GM21786 (cell line): ENCODE data around the gene DCDC2C.
"Not testable (repeated sequence)": the region's sequence is repeated elsewhere in the genome, so short reads cannot be mapped to it uniquely, and the experiment has no call there.

ENCODE experiments used
- ATAC-seq: cut with Tn5 transposase; IDR thresholded peaks from one replicate; pipeline ENCODE4 v1.9.1; 2021; ENCODE audit not compliant: unreplicated experiment

The DCDC2C gene, protein sequence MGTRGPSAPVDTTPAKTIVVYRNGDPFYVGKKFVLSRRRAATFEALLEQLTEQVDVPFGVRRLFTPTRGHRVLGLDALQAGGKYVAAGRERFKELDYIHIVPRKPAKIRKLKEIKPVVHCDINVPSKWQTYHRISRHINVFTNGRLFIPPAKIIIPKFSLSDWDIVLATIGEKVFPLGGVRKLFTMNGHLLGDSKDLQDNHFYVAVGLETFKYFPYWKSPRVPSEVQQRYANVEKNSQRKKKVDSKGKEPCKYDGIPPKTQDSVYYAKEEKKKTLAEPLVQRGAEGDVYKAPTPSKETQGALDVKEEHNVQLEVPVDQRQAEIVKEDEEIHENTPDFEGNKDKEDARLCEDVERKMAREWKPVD

DNA sequence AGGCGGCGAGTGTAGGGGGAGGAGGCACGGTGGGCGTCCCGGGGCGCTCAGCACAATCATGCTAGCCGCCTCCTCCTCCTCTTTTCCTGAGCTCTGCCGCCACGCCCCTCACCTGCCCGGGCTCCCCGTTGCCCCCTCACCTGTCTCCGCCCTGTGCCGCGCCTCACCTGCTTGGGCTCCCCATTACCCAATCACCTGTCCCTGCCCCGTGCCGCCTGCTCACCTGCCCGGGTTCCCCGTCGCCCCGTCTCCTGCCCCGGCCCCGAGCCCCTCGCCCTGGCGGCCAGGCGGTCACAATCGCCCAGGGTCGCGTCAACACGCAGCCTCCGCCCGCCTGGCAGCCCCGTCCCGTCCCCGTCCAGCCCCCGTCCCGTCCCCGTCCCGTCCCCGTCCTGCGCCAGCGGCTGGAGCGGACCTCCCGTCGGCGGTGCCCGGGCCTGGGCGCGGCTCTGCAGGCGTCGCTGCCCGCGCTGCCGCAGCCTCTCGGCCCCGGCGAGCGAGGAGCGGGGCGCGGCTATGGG lies at the start of gene DCDC2C:
TSS of gene DCDC2C (plus strand) at position 340 of the 521 bp plus-strand sequence. CDS start at position 517, 177 bp downstream.
- ATAC-seq, result no peak

DNA sequence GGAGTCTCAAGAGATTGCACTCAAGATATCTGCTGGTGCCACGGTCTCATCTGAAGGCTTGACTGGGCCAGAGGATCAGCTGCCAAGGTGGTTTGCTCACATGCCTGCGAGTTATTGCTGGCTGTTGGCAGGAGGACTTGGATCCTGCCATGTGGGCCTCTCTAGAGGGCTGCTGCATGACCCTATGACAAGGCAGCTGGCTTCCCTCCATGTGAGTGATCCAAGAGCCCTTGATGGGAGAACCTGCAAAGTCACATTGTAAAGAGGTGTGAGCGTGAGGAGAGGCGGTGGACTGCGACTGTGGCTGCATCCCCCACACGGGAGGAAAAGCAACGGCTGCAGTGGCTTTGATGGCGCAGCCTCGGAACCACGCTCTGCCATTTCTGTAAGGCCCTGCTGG lies 49.4 kb upstream of the DCDC2C start:
- no peak for ATAC-seq

DNA sequence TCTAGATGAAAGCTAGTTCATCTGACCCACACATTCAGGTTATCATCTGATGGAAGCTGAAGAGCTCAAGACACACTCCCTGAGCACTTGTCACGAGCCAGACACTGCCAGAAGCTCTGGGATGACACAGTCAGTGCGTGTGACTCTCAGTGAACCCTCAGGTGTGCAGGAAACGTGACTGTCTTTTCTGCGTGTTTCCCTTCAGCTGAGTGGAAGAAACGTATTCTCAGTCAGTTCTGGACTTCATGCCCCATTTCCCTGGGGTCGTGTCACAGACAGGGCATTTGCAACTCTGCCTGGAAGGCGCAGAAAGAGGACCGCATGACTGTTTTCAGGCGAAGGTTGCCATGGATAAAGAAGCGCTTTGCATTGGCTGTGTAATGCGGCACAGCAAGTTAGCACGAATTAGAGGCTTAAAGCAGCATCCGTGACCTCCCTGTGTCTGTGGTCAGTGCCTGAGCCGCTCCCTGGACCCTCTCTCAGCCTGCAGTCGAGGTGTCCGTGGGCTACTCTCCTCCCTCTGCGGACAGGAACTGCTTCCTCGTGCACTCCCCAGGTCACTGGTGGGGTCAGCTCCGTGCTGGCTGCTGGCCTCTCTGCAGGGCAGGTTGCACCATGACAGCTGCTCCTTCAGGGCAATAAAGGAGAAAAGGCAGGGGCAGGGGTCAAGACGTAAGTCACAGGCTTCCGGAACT lies 48.7 kb upstream of the DCDC2C start:
- ATAC-seq, result no peak

DNA sequence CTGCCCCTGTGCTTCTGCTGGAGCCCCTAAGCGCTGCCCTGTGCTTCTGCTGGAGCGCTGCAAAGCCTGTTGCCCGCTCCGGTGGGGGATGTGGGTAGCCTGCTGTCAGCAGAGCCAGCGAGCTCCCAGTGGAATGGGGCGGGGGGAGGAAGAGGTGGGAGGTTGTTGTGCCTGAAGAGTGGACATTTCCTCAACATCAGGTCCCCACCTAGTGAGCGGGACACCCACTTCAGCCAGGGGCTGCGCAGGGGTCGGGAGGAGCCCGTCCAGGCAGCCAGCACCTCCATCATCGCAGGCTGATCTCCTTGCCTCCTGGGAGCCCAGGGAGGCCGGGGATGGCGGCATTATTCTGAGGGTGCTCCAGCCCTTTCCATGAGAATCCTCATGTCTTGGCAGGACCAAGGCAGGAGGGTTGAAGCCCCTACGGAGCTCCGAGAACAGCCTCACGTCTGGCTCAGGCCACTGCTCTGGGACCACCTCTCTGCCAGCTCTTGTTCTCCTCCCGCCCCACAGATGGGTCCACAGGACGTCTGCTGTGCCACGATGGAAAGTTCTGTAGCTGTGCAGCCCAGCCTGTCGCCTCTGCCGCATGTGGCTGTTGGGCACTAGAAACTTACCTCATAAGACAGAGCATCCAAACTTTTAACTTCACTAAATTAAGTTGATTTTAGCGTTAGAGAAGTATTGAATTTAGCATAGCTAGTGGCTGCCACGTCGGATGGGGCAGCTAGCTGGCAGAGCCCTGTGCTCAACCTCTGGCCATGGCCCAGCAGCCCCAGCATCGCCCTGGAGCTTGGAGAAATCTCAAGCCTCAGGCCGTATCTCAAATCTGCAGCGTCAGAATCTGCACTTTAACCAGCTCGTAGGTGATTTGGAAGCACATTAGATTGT lies 47.3 kb upstream of the DCDC2C start:
- no peak for ATAC-seq

DNA sequence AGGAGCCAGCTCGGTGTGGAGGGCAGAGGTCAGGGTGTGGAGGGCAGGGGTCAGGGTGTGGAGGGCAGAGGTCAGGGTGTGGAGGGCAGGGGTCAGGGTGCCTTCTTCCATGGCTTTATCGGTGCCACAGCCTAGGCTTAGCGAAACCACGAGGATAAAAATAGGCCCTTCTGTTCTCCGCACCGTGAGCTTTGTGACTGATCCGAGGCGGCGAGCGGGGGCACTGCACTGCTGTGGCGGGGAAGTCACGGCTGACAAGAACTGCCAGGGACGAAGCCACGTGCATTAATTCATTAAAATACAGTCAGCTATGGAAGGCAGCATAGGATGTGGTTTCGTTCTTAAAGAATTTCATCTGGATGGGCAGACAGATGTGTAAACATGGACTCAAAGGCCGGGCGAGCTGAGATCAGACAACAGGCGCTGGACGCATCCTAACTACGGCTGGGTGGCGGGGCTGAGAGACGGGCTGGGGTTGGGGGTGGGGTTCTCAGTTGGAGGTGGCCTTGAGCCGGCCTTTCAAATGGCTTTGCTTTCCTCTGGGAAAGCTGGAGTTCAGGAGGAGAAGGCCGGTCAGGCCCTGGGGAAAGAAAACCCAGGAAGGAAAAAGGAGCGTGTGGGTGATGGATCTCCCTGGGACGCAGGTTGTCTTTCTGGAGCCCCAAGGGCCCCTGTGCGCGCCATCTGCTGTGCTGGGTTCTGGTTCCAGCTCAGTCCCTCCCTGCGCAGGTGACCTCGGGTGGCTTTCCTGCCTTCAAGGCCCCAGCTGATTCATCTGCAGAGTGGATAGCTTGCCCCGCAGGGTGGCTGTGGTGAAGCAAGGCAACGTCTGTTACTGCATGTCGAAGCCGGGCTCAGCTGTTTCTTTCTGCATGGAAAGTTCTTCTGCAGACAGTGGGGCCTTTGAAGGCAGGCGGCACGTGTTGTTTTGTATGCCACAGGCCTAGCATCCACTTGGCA lies 46.3 kb upstream of the DCDC2C start:
- peak; percentile 34 for ATAC-seq

DNA sequence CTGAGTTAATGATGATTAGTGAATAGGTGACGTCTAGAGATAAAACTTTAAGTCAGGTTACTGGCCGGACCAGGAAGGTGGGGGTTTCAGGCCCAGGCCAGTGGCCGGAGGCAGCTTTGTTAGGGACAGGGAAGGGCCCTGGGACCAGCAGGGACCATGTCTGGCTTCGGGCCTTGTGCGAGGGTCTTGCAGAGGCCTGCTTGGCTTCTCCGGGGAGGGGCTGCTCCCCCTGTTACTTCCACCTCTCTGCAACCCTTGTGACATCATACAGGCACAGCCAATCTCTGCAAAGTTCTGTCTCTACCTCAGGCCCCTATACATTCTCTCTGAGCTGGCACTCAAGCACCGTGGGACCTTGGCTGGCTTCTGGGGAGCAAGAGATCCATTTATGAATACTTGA lies 45.5 kb upstream of the DCDC2C start, which contains the start of gene ALLC:
TSS of gene ALLC (plus strand) at position 320 of the 400 bp plus-strand sequence. CDS start 12,958 bp downstream, outside the sequence.
- no peak for ATAC-seq

DNA sequence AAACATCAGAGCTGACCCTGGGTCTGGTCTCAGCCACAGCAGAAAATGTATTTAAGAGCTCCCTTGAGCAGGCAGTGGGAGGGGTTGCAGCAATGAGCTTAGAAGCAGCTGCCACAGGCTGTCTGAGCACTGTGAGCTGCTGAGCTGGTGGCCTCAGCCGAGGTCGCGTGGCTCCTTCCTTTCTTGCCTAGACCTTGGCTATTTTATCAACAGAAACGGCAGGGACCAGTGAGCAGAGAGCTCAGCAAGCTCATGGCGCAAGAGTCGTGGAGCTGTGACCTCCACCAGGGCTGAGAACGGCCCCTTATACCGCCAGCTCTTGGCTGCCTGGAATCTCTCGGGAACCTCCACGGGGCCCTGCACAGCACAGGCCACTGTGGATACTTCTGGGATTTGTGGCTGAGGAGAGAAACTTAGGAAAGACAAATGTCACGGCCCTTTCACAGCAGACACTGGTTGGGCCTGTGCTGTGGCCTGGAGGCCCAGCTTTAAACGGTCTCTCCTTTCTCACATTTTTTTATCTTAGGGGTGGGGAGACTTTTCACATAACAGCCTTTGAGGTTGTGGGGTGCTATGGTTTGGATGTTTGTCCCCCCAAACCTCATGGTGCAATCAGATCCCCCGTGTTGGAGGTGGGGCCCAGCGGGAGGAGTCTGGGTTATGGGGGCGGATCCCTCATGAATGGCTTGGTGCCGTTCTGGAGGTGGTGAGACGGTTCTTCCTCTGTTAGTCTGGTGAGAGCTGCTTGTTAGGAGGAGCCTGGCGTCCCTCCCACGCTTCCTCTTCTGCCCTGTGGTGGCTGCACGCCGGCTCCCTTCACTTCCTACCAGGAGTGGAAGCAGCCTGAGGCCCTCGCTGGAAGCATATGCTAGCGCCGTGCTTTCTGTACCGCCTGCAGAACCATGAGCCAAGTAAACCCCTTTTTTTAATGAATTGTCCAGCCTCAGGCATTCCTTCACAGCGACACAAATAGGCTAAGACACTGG lies 43.6 kb upstream of the DCDC2C start:
- no peak for ATAC-seq

DNA sequence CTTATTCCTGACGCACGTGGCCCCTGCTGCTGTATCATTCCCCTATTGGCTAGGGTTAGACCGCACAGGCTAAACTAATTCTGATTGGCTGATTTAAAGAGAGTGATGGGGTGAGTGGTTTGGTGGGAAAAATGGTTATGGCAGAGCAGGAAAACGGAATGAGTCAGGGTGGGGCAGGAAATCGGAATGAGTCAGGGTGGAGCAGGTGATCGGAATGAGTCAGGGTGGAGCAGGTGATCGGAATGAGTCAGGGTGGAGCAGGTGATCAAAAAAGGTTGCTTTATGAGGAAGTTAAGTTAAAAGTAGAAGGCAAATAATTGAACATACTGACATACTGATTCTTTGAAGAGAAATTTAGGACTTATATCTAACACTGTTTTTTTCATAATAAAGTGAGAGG lies 42.7 kb upstream of the DCDC2C start:
- ATAC-seq, result not testable (repeated sequence)

DNA sequence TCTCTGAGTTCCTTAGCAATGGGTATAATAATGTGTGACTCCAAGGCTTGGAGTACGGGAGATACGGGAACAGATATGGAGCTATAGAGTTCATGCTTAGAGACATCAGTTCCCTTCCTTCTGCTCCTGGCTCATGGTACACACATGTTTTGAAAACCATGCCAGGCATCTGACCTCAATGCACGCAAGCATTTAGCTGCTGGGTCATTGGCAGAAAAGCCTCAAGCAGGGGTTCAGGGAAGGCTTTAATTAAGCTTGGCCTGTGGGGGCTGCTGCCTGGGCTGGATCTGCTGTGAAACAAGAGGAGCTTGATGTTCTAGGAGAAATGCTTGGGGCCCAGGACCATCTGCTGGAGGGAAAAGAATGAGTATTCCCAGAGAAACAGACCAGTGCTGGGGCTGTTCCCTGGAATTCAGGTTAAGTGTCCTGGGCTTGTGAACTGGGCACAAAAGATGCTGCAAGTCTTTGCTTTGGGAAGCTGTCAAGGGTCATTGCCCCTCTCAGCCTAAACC lies 42.2 kb upstream of the DCDC2C start:
- no peak for ATAC-seq

DNA sequence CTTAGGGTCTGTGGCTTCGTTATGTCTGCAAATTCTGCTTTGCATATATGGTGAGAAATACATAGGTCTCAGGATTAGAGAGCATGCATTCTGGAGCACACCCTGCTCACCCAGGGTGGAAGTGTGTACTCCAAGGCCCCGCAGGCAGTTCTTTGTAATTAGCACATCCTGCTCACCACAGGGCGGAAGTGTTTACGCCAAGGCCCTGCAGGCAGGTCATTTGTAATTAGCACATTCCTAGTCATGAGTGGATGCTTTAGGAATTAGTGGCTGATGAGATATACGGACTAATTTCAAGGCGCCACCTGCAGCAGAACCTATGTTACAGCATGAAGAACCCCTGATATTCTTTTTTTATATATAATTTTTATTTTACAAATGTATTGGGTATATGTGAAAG lies 41.1 kb upstream of the DCDC2C start:
- ATAC-seq, result no peak

DNA sequence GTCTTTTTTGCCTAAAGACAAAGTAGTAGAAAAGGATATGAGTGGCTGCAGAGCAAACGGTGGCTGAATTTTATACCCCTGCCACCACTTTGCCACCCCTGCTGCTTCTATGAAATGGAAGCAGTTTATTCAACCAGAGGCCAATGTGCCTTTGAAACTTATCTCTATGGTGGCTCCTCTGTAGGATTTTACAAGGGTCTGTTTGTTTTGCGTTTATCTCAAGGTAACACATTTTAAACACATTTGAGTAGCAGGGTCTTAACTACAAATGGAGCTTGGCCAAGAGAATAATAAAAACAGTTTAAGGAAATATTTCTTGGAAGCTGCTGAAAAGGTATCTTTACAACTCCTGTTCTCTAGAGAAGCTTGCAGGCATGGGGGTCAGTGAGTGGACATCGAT lies 39.3 kb upstream of the DCDC2C start:
- no peak for ATAC-seq

DNA sequence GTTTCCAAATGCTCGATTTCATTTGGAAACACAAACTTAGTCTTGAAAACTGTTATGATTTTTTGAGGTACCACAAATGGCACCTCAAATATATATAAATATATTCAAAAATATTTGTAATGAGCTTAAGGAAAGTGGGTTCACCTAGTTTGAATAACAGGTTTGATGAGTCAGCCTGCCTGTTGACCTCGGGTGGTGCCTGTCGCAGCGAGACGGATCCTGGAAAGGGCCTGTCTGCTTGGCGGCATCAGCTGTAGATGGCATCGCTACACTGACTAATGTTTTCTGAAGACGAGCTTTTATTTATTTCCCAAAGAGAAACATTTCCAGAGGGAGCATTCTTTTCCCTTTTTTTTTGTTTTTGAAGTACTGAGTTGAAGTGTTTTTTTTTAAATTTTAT lies 38.5 kb upstream of the DCDC2C start:
- ATAC-seq, result no peak

DNA sequence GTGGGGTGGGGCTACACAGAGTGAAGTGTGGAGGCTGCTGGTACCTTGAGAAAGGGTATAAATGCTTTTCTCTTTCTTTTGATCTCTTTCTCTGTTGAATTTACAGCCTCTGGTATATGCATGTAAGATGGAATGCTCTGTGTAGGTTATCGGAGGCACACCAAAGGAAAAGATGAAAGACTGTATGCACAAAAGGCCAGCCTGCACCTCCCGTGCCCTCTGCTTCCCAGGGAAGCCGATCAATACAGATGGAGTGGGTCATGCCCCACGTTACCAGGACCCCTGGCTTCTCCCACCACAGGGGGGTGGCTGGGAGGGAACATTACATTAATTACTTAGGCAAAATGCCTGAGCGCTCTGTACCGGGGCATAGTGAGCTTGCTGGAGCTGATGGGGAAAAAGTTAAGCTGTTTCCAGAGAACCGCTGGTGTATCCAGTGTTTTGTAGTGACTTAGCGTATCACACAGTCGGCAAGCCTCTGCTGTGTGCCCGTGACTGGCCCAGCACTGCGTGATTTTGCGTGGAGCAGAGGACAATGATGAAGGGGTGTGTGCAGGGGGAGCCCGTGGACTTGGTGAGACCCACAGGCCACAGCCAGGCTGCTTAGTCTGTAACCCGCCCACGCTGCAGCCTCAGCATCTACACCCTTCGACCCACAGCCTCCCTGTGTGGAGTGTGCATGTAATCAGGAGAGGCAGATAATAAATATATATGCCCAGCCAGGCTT lies 37.3 kb upstream of the DCDC2C start:
- ATAC-seq, result no peak

DNA sequence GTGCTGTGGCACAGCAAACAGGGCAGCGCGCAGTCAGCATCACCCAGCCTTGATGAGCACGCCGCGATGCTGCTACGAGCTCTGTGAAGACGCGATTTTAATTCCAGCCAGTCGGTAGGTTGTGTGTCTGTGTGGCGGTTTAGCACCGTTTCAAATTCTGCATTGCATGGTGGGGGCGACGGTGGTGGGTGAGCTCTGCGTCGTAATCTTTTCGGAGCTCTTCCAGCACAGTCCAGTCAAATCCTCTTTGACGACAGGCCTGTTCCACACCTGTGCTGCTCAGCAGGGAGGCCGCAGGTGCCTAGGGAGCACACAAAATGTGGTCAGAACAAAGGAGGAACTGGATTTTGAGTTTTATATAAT lies 36.8 kb upstream of the DCDC2C start:
- no peak for ATAC-seq

DNA sequence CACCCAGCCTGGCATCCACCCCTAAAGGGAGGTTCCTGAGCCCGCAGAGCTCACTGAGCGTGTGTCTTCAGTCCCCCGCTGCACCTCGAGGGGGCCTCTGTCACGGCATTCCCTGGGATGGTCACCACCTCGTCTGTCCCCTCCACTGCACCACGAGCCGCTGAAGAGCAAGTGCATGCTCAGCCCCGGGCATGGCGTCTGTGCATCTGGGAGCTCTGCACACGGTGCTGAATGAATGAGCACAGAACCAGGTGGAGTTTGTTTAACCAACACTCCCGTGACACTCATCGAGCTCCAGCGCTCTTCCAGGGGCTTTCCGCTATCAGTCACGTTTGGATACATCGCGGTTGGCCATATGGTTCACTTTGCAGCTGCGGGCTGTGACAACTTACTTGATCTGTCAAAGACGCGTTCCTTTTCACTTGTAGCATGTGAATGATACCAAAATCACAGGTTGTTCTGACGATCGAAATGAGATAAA lies 36.2 kb upstream of the DCDC2C start:
- no peak for ATAC-seq

DNA sequence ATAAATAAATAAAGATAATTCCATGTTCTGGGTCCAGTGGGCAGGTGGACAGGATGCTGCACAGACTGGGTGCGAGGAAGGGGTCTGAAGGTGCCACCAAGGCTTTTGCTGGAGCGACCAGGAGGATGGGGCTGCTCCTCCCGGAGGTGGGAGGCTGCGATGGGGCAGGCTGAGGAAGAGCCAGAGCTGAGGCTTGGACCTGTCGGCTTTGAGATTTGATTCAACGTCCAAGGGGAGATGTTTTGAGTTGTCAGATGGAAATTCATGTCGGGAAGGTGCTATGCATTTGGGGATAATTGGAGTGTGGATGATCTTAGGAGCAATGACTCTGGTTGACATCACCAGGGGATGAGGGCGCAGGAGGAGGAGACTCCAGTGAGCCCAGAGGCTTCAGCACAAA lies 33.7 kb upstream of the DCDC2C start:
- ATAC-seq, result no peak

DNA sequence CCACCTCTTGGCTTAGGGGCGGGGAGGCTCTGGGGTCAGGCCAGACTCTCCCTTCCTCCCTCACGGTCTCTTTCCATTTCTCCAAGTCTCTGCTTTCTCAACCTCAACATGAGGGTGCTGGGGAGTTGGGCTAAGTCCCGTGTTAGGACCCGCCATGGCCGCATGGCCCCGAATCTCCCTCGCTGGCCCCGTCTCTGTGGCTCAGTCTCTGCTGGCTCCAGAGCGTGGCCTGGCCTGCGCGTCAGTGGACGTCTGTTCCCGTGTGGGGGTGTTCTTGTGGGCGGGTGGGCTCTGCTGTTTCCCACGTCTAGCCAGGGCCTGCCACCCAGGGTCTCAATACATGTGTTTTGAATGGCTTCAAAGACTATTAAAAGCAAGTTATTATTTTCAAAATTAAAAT lies 33.0 kb upstream of the DCDC2C start:
- no peak for ATAC-seq

DNA sequence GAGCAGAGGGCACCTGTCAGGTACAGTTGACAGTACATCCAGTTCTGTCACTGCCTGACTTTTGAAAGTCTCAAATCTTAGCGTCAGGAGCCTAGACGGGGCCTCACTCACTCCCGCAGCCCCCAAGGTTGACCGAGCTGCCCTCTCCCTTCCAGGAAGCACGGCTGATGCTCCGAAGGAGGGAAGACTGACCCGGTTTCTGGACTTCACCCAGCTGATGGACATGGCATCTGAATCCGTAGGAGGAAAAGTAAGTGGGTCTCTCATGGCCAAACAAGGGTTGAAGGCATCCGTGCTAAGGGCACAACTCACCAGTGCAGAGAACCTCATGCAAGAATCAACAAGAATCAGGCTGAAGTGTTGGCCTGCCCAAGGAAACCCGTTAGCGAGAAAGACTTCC lies 32.4 kb upstream of the DCDC2C start:
- no peak for ATAC-seq
